ENCODE measurements around the gene SNX15. TPM values are rescaled to one million over a fixed set of nuclear protein-coding genes. Genes with fewer than 3 reads are reported as not detected.

The SNX15 gene, protein sequence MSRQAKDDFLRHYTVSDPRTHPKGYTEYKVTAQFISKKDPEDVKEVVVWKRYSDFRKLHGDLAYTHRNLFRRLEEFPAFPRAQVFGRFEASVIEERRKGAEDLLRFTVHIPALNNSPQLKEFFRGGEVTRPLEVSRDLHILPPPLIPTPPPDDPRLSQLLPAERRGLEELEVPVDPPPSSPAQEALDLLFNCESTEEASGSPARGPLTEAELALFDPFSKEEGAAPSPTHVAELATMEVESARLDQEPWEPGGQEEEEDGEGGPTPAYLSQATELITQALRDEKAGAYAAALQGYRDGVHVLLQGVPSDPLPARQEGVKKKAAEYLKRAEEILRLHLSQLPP
- 10 to 100 TPM; 16.0 to 39.2 (median 20.5) TPM for total RNA-seq

DNA sequence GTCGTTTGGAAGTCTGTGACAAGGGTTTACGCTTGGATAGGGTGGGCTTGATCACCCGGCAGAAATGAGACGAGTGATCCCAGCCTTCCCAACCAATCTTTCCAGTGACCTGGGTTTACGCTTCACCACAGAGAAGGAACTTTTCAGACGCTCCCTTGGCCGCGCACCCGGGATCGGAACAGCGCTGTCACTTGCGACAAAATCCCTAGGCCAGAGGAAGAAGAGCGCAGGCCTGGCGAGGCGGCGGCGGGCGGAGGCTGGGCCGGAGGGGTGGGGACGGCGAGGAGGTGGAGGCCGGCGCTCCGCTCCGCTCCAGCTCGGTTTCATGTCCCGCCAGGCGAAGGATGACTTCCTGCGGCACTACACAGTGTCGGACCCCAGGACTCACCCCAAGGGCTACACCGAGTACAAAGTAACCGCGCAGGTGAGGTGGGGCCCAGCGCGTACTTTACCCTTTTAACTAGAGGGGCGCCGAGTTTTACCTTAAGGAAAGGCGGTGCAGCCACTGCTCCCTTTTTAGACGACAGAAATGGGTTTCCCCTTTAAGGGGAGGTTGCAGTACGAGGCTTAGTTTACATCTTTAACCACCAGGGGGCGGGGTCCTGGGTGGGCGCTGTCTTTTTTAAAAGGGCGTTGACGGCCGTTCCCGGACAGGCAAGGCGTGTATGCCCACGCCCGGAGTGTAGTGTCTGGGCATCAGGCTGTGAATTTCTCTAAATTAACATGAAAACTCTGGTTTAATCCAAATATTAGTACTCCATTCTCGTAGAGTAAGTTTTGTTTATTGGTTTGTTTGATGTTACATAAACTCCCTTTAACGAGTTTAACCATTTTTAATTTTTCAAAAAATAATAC is at the start of gene SNX15:
TSS of gene SNX15 (plus strand) at position 227 of the 855 bp plus-strand sequence. CDS start at position 326, 99 bp downstream.
- TF ChIP-seq, protein P1, sequence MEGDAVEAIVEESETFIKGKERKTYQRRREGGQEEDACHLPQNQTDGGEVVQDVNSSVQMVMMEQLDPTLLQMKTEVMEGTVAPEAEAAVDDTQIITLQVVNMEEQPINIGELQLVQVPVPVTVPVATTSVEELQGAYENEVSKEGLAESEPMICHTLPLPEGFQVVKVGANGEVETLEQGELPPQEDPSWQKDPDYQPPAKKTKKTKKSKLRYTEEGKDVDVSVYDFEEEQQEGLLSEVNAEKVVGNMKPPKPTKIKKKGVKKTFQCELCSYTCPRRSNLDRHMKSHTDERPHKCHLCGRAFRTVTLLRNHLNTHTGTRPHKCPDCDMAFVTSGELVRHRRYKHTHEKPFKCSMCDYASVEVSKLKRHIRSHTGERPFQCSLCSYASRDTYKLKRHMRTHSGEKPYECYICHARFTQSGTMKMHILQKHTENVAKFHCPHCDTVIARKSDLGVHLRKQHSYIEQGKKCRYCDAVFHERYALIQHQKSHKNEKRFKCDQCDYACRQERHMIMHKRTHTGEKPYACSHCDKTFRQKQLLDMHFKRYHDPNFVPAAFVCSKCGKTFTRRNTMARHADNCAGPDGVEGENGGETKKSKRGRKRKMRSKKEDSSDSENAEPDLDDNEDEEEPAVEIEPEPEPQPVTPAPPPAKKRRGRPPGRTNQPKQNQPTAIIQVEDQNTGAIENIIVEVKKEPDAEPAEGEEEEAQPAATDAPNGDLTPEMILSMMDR (IDR thresholded peaks at IDR 0.05; ENCODE audit: low read depth), result no peak

DNA sequence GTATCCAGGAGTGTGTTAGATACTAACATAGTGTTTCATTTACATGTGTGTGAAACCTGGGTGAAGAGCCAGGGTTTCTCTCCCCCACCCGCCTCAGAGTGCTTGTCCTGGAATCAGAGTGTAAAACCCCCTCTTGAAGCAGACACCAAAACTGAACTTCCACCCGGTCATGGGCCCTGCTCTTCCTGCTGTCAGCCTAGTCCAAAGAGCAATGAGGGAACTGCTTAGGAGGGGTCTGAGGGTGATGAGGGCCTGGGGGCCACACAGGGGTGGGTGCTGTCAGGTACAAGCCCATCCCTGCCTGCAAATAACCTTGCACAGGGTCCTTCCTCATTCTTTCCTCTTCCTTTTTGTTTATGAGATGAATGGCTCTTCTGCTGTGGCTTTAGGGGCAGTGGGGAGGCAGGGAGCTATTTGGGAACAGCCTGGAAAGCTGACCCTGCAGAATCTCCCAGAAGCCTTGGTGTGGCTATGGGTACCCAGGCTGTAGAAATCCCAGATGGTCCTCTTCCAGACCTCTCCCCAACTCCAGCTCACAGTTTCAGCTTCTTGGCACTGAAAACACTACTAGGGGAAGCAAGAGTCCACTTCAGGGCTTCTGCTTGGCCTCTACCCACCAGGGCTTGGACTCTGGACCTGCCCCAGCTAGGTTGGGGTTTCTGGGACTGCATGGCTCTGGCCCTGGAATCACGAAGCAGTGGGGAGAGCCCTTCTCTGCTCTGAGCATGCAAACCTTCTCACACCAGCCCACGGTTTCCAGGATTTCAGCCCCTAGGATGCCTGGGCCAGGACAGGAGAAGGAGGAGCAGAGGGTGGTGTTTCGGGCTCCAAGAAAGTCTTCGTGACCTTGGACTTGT is 39.0 kb upstream of the SNX15 start:
- TF ChIP-seq, protein P1 (IDR thresholded peaks at IDR 0.05; ENCODE audit: low read depth), result no peak

DNA sequence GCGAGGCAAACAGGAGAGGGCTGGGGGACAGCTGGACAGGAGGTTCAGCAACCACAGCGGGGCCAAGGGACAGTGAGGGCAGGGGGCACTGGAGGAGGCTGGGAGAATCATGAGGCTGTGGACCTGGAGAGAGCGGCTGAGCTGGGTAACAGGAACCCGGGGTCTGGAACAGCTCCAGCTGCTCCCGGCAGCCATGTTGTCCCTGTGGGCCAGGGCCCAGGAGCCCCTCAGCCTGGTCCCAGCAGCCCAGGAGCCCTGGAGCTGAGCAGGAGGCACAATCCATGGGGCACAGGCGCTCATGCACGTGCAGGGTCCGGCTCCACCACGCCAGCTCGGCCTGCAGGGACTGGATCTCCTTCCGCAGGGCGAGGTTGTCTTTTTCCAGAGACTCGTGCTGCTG is 37.8 kb upstream of the SNX15 start:
- TF ChIP-seq, protein P1 (IDR thresholded peaks at IDR 0.05; ENCODE audit: low read depth), result no peak

DNA sequence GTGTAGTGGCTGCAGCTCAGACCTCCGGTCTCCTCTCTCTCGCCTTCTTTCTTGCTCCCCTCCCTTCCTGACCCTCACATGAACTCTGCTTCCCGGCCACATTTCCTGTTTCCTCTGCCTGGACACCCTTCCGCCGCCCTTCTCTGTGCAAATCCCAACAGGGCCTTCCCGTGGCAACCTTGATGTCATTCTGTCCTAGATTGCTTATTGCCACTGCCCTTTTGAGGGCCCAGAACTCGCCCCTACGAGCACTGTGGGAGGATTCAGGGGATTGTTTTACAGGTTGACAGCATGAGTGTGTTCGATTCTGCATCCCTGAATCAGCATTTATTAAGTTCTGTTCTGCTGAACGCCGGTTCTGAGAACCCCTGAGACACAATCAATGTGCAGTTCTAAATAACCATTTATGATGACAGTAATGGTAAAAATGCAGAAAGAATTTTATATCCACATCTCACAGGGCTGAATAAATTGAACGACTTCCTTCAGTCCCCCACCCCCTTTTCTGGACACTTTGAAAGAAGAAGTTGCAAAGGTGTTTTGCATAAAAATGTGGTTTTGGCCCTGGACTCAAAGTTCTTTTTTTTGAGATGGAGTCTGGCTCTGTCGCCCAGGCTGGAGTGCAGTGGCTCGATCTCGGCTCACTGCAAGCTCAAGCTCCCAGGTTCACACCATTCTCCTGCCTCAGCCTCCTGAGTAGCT is 36.9 kb upstream of the SNX15 start:
- TF ChIP-seq, protein P1 (IDR thresholded peaks at IDR 0.05; ENCODE audit: low read depth), result no peak

DNA sequence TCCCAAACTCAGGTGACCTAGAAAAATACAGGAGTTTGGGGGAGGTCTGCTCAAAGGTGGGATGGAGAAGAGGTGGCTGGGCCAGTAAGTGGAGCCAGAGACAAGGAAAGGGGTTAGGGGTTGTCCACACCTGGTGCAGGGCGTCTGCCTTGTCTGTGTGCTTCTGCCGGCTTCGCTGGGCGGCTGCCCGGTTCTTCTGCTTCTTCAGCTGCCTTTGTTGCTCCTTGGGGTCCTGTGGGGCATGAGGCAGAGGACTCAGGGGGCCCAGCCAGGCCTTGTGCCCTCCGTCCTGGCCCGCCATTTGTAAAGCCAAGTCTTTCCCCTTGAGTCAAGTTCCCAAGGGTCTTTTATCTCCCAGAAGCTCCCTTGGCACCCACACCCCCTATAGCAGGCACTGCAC is 32.9 kb upstream of the SNX15 start:
- TF ChIP-seq, protein P1 (IDR thresholded peaks at IDR 0.05; ENCODE audit: low read depth), result no peak

DNA sequence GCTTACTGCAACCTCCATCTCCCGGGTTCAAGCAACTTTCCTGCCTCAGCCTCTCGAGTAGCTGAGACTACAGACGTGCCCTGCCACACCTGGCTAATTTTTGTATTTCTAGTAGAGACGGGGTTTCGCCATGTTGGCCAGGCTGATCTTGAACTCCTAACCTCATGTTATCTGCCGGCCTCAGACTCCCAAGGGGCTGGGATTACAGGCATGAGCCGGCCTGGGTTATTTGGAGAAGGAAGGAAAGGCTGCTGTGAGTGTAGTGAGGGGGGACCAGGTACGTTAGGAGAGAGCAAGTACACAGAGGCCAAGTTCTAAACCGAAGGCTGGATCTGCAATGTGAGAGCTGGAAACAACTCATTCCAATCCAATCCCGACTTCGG is 30.9 kb upstream of the SNX15 start:
- TF ChIP-seq, protein P1 (IDR thresholded peaks at IDR 0.05; ENCODE audit: low read depth), result no peak

Data from subcutaneous adipose tissue (tissue), 4 donors.